GM12892 (cell line): ENCODE measurements around the gene NUP93.

Experiments
- POLR2A ChIP-seq: IDR thresholded peaks from 2 replicates; pipeline ENCODE4 v1.6.1; 2011; ENCODE audit warnings: low read depth, low read length, control low read depth
- POLR2AphosphoS5 ChIP-seq: IDR thresholded peaks from 2 replicates; pipeline ENCODE4 v1.6.1; 2011; ENCODE audit warnings: low read depth, low read length, control low read depth

DNA sequence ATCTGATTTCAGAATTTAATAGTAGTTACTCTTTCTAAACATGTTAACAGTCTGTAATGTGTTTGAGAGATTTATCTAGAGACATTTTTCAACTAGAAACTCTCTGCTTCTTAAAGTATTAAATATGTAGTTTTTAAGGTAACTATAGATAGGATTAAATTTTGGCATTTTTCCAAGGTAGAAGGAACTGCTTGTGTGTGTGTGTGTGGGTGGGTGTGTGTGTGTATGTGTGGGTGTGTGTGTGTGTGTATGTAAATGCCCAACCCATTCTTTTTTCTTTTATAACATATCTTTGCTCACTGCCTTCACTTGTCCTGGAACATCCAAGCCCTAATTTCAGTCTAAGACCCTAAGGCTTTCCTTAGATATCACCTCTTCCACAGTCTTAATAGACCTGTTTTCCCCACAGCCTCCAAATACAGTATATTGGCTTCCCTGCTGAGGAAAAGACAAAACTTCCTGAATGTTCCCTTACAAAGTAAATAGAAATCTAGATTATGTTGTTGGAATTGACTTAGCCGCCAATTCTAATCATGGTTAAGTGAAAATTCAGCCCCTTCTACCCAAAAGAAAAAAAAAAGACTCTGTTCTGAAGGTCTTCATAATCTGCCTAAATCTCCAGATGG, 33.5 kb downstream of the NUP93 start:
- TF ChIP-seq POLR2A: no peak
- no peak for TF ChIP-seq POLR2AphosphoS5
